ENCODE results near the gene FGF18. TPM values are rescaled to one million over a fixed set of nuclear protein-coding genes. Genes with fewer than 3 reads are reported as not detected.
"Not testable (repeated sequence)": the region's sequence is repeated elsewhere in the genome, so short reads cannot be mapped to it uniquely, and the experiment has no call there.

Gene FGF18
- total RNA-seq, 1 experiment from 2014 or later: 0.94 TPM

DNA sequence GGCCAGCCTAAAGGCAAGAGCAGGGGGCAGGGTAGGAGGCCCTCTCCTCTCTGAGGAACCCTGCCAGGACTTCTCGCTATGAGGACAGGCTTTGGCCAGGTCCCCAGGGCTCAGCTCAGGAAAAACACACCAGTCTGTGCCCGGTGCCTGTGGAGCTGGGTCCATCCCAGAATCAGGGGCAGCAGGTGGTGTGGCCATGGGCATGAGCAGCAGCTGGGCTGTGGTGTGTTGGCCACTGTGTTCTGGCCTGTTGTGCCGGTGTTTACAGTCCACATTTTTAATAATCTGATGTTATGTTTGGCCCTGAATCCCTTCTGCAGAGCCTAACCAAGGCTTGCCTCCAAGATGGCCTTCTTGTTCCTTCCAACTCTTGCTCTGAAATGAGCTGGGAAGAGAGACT is 77.0 kb downstream of the FGF18 start:
- no peak overlapping the region for H2AFZ ChIP-seq (ENCODE audit: low read length)
- H3K27me3 Mint-ChIP-seq (ENCODE audit: low read depth): peaks cover 2% of the 10 kb centered on the region; the same call in 1 of the 2 replicates

DNA sequence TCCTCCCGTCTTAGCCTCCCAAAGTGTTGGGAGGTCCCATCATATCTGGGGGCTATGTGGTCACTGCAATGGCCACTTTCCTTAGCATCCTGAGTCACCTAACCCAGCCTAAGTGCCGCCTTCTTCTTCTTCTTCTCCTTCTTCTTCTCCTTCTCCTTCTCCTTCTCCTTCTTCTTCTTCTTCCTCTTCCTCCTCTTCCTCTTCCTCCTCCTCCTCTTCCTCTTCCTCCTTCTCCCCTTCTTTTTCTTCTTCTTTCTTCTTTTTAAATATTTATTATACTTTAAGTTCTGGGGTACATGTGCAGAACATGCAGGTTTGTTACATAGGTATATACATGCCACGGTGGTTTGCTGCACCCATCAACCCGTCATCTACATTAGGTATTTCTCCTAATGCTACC is 78.0 kb downstream of the FGF18 start:
- H2AFZ ChIP-seq (ENCODE audit: low read length); H3K4ac ChIP-seq (ENCODE audit: low read depth, low read length); H3K23ac ChIP-seq (ENCODE audit: insufficient read length, low read depth, low read length); H2BK15ac ChIP-seq (ENCODE audit: low read depth, low read length); H3K4me2 ChIP-seq (ENCODE audit: insufficient read depth, insufficient read length, low read length); H2AK5ac ChIP-seq (ENCODE audit: insufficient read length, low read length); H3K36me3 Mint-ChIP-seq (ENCODE audit: insufficient read depth in 1 of 3, low read depth in 3 of 3); H3K14ac ChIP-seq (ENCODE audit: insufficient read depth, low read length); H3K79me1 ChIP-seq (ENCODE audit: insufficient read depth, low read depth, low read length, poor library complexity, severe bottlenecking); H2BK5ac ChIP-seq (ENCODE audit: insufficient read length, low read length); H3K27me3 Mint-ChIP-seq (ENCODE audit: low read depth); H3K18ac ChIP-seq (ENCODE audit: insufficient read length, low read depth, low read length); H3K9ac ChIP-seq (ENCODE audit: extremely low read depth, insufficient read length, low read length); H3K27me3 ChIP-seq (ENCODE audit: insufficient read depth, low read length); H4K5ac ChIP-seq (ENCODE audit: insufficient read length, low read depth, low read length); H3K23me2 ChIP-seq (ENCODE audit: insufficient read length, low read depth, low read length, poor library complexity, severe bottlenecking); H3K27ac ChIP-seq (ENCODE audit: insufficient read length, low read depth, low read length); H2BK120ac ChIP-seq (ENCODE audit: low read depth, low read length, poor library complexity, severe bottlenecking); H3K9me3 Mint-ChIP-seq; H3K79me2 ChIP-seq (ENCODE audit: insufficient read depth, low read length); H3T11ph ChIP-seq (ENCODE audit: low read length); H3K56ac ChIP-seq (ENCODE audit: insufficient read length, low read depth, low read length); H2BK20ac ChIP-seq (ENCODE audit: low read depth, low read length, poor library complexity, severe bottlenecking); H3K27ac Mint-ChIP-seq; H4K20me1 ChIP-seq (ENCODE audit: control insufficient read depth, insufficient read depth, insufficient read length); H4K8ac ChIP-seq (replicated peaks; ENCODE audit: insufficient read length, low read depth, low read length); H3K4me1 ChIP-seq (ENCODE audit: insufficient read depth, low read length); H4K91ac ChIP-seq (ENCODE audit: insufficient read length, low read depth, low read length); DNase-seq; H3K9me3 ChIP-seq (ENCODE audit: control insufficient read depth, low read depth, low read length); H2BK12ac ChIP-seq (ENCODE audit: insufficient read length, low read depth, low read length); H3K4me3 Mint-ChIP-seq: not testable (repeated sequence)
- H3K4me1 Mint-ChIP-seq: peaks cover 23 to 35% of the 10 kb centered on the region in 2 experiments
- WGBS (ENCODE audit: extremely low coverage, insufficient read length, low lambda C conversion rate): no CpG with 5 or more reads among the region's 4 CpGs

More for the DNA sequence above, 77.0 kb downstream of the FGF18 start:
- no peaks in the 10 kb centered on the region for H3K27me3 ChIP-seq (ENCODE audit: insufficient read depth, low read length)
- no peak overlapping the region for H2AK5ac ChIP-seq (ENCODE audit: insufficient read length, low read length)
- H4K20me1 ChIP-seq (ENCODE audit: control insufficient read depth, insufficient read depth, insufficient read length): no peaks in the 10 kb centered on the region
- no peak overlapping the region for H2BK15ac ChIP-seq (ENCODE audit: low read depth, low read length)
- no peak overlapping the region for H3K14ac ChIP-seq (ENCODE audit: insufficient read depth, low read length)
- no peak overlapping the region for H3K4ac ChIP-seq (ENCODE audit: low read depth, low read length)
- H2BK12ac ChIP-seq (ENCODE audit: insufficient read length, low read depth, low read length): no peak overlapping the region
- no peak overlapping the region for H2BK5ac ChIP-seq (ENCODE audit: insufficient read length, low read length)
- peaks cover 4% of the 10 kb centered on the region; the same call in 1 of the 2 replicates for H3K4me1 ChIP-seq (ENCODE audit: insufficient read depth, low read length)
- WGBS (ENCODE audit: extremely low coverage, insufficient read length, low lambda C conversion rate): no CpG with 5 or more reads among the region's 3 CpGs
- no peak overlapping the region for H3T11ph ChIP-seq (ENCODE audit: low read length)
- no peak overlapping the region for H2BK120ac ChIP-seq (ENCODE audit: low read depth, low read length, poor library complexity, severe bottlenecking)
- peaks cover 15 to 27% of the 10 kb centered on the region in 2 experiments for H3K4me1 Mint-ChIP-seq
- no peaks in the 10 kb centered on the region for H3K36me3 Mint-ChIP-seq (ENCODE audit: insufficient read depth in 1 of 3, low read depth in 3 of 3)
- no peak overlapping the region for H4K91ac ChIP-seq (ENCODE audit: insufficient read length, low read depth, low read length)
- no peak overlapping the region for H3K23ac ChIP-seq (ENCODE audit: insufficient read length, low read depth, low read length)
- no peaks in the 10 kb centered on the region for H3K79me1 ChIP-seq (ENCODE audit: insufficient read depth, low read depth, low read length, poor library complexity, severe bottlenecking)
- H3K79me2 ChIP-seq (ENCODE audit: insufficient read depth, low read length): no peaks in the 10 kb centered on the region
- TF ChIP-seq CTCF (conservative IDR thresholded peaks at IDR 0.05): no peak
- H4K8ac ChIP-seq (replicated peaks; ENCODE audit: insufficient read length, low read depth, low read length): no peak overlapping the region
- H3K27ac ChIP-seq (ENCODE audit: insufficient read length, low read depth, low read length): no peak overlapping the region
- no peak overlapping the region for H2BK20ac ChIP-seq (ENCODE audit: low read depth, low read length, poor library complexity, severe bottlenecking)
- DNase-seq: no peak
- H3K18ac ChIP-seq (ENCODE audit: insufficient read length, low read depth, low read length): no peak overlapping the region
- no peak overlapping the region for H3K27ac Mint-ChIP-seq
- H3K9me3 ChIP-seq (ENCODE audit: control insufficient read depth, low read depth, low read length): no peaks in the 10 kb centered on the region
- H3K56ac ChIP-seq (ENCODE audit: insufficient read length, low read depth, low read length): no peak overlapping the region
- H4K5ac ChIP-seq (ENCODE audit: insufficient read length, low read depth, low read length): no peak overlapping the region
- H3K9ac ChIP-seq (ENCODE audit: extremely low read depth, insufficient read length, low read length): no peak overlapping the region
- H3K4me2 ChIP-seq (ENCODE audit: insufficient read depth, insufficient read length, low read length): no peak overlapping the region
- H3K9me3 Mint-ChIP-seq: no peaks in the 10 kb centered on the region
- H3K23me2 ChIP-seq (ENCODE audit: insufficient read length, low read depth, low read length, poor library complexity, severe bottlenecking): no peaks in the 10 kb centered on the region
- no peak overlapping the region; a peak in 1 of 5 replicates for H3K4me3 Mint-ChIP-seq
